Measurements from ENCODE around the gene RBP2. TPM values are rescaled to one million over a fixed set of nuclear protein-coding genes. Genes with fewer than 3 reads are reported as not detected.

Gene RBP2
- total and polyA plus RNA-seq, 2 of the 8 experiments (the other 6 are each of a cell fraction or from before 2014, with no cell fraction given): not detected

- Histone ChIP-seq H3K4me3 (ENCODE audit: extremely low read depth in 1 of 4, insufficient read depth in 2 of 4, low read depth in 3 of 4, low read length in 4 of 4) (no peak overlapping the region), H4K8ac (ENCODE audit: extremely low read depth, insufficient read depth, low read length) (no peak overlapping the region), H3K4me2 (ENCODE audit: insufficient read depth in 1 of 2, low read depth in 2 of 2, low read length in 2 of 2) (0 out of 4 replicates have a peak overlapping the region, but pooled peaks of 1 of the 2 experiments have one; percentile 29), H2BK15ac (ENCODE audit: low read length) (no peak overlapping the region), H3K4ac (replicated peaks; ENCODE audit: insufficient read length, low read depth, low read length) (no peak overlapping the region), H3K27ac (ENCODE audit: low read depth, low read length) (no peak overlapping the region), H3K36me3 (ENCODE audit: control insufficient read depth in 2 of 4, insufficient read depth in 4 of 4, low read length in 3 of 4) (no peaks in the 10 kb centered on the region), H3K18ac (ENCODE audit: extremely low read depth, low read length) (no peak overlapping the region), H4K5ac (ENCODE audit: insufficient read length, low read depth, low read length) (no peak overlapping the region), H2BK12ac (ENCODE audit: low read depth, low read length) (no peak overlapping the region), H3K56ac (replicated peaks; ENCODE audit: insufficient read length, low read depth, low read length) (no peak overlapping the region), H2AFZ (ENCODE audit: low read length) (no peak overlapping the region), H4K20me1 (replicated peaks in 1 of 2; ENCODE audit: control insufficient read depth in 1 of 2, insufficient read depth in 2 of 2, low read length in 2 of 2) (no peaks in the 10 kb centered on the region), H2AK5ac (ENCODE audit: low read depth, low read length) (no peak overlapping the region), H3K14ac (ENCODE audit: insufficient read length) (no peak overlapping the region), H4K91ac (replicated peaks; ENCODE audit: insufficient read length, low read length) (no peak overlapping the region), H3K79me2 (ENCODE audit: control insufficient read depth in 1 of 2, insufficient read depth in 2 of 2, low read length in 2 of 2) (no peaks in the 10 kb centered on the region), H3K9ac (replicated peaks in 1 of 4; ENCODE audit: extremely low read depth in 1 of 4, low read depth in 3 of 4, low read length in 3 of 4) (no peak overlapping the region), H3K79me1 (ENCODE audit: low read depth, low read length) (no peaks in the 10 kb centered on the region), H3K23me2 (ENCODE audit: low read depth, low read length) (no peaks in the 10 kb centered on the region), H2BK20ac (ENCODE audit: low read length) (no peak overlapping the region), H2BK5ac (ENCODE audit: low read depth, low read length) (no peak overlapping the region), H2BK120ac (replicated peaks; ENCODE audit: low read depth, low read length) (no peak overlapping the region), H3K4me1 (replicated peaks in 1 of 4; ENCODE audit: control insufficient read depth in 3 of 4, insufficient read depth in 4 of 4, low read length in 3 of 4) (peaks cover 0 to 9% (median 6%) of the 10 kb centered on the region in 4 experiments; a peak in 4 of 7 replicates), H3K27me3 (replicated peaks in 1 of 4; ENCODE audit: control insufficient read depth in 3 of 4, extremely low read depth in 1 of 4, insufficient read depth in 3 of 4, low read length in 3 of 4) (peaks cover 0 to 4% (median 0%) of the 10 kb centered on the region in 4 experiments; a peak in 3 of 7 replicates), H3K9me3 (ENCODE audit: insufficient read depth in 2 of 2, low read depth in 1 of 2, low read length in 1 of 2) (no peaks in the 10 kb centered on the region), H3K23ac (ENCODE audit: insufficient read length) (no peak overlapping the region)
- FAIRE-seq (no peak), DNase-seq (ENCODE audit: low read depth in 1 of 2, low spot score in 2 of 2) (peak in 1 of 2 experiments; percentile 28)
- CTCF ChIA-PET (ENCODE audit: partially characterized antibody): interaction anchor here (1.0 to 8.5 kb wide), 12 partner anchors 8 to 151 kb away, joined by 3 to 95 read pairs (median 7); partner anchors contain the start of gene RBP1
- POLR2A ChIA-PET (ENCODE audit: partially characterized antibody): interaction anchor here (1.2 to 1.8 kb wide), 3 partner anchors 10 to 36 kb away, joined by 3 to 8 read pairs (median 5); partner anchors contain the start of gene RBP1
- WGBS, 2 experiments (ENCODE audit: extremely low coverage in 1 of 2, insufficient coverage in 1 of 2, insufficient read length in 1 of 2, insufficient replicate concordance in 2 of 2, low coverage in 1 of 2, low lambda C conversion rate in 2 of 2, missing lambda C conversion rate in 1 of 2): 29% methylated on average over 1 of the region's 1 CpG; no CpG with 5 or more reads in 1 of the 2 experiments
- TF ChIP-seq NANOG (IDR thresholded peaks at IDR 0.05; ENCODE audit: insufficient read depth, low read depth, low read length, poor library complexity, severe bottlenecking) (peak; percentile 81), PHF8 (conservative IDR thresholded peaks at IDR 0.05; ENCODE audit: low read depth, low read length) (no peak), SP2 (IDR thresholded peaks at IDR 0.05; ENCODE audit: low read length) (no peak), TBP (IDR thresholded peaks at IDR 0.05; ENCODE audit: low read depth, low read length) (no peak), BACH1 (IDR thresholded peaks at IDR 0.05; ENCODE audit: low read length) (no peak), GTF2F1 (IDR thresholded peaks at IDR 0.05; ENCODE audit: borderline replicate concordance, low read depth, low read length) (no peak), MAX (IDR thresholded peaks at IDR 0.05) (peak; percentile 52), YY1 (IDR thresholded peaks at IDR 0.05; ENCODE audit: low read depth, low read length) (no peak), RAD21 (IDR thresholded peaks at IDR 0.05 in 1 of 2, conservative IDR thresholded peaks at IDR 0.05 in 1 of 2; ENCODE audit: low read depth in 2 of 2, low read length in 2 of 2) (no peak), JUN (IDR thresholded peaks at IDR 0.05; ENCODE audit: low read depth, low read length) (no peak), HDAC2 (IDR thresholded peaks at IDR 0.05; ENCODE audit: borderline replicate concordance in 1 of 2, low read depth in 2 of 2, low read length in 2 of 2) (0 out of 4 replicates have a peak, but pooled peaks of 1 of the 2 experiments have one; percentile 20), ASH2L (IDR thresholded peaks at IDR 0.05; ENCODE audit: low read length) (no peak), CTBP2 (IDR thresholded peaks at IDR 0.05; ENCODE audit: borderline replicate concordance, insufficient read depth, insufficient read length, low read length) (no peak)
These were observed 47.4 kb upstream of the RBP2 start for GRCh38 chr3:139523718-139524117.
